Measurements from ENCODE around the gene CCDC12. TPM values are rescaled to one million over a fixed set of nuclear protein-coding genes. Genes with fewer than 3 reads are reported as not detected.

CCDC12 gene
- total and polyA plus RNA-seq, 2 experiments from 2014 or later = 17.4 to 43.8 TPM

DNA sequence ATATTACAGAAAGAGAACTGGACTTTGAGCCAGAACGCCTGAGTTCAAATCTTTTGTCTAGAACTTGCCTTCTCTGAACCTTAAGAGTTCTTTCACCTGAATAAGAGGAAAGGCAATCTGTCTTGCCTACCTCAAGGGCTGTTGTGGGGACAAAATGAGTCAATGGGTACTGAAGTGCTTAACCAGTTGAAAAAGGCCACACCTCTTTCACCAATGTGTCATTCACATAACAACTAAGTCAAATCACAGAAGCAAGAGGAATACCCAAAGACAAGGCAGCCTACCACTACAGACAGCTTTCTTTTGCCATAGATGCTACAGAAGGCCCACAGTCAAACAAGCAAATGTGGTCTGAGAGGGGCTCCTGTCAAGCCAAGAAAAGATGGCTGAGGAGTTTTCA is 42.7 kb upstream of the CCDC12 start:
- no peaks in the 10 kb centered on the region for H3K9me2 ChIP-seq (ENCODE audit: insufficient read depth)
- TF ChIP-seq EZH2phosphoT487 (IDR thresholded peaks at IDR 0.05; ENCODE audit: insufficient read depth, low read depth) (no peak), EZH2 (IDR thresholded peaks at IDR 0.05; ENCODE audit: insufficient read depth, poor library complexity, severe bottlenecking) (no peak)
- H3K4me1 ChIP-seq (ENCODE audit: insufficient read depth) = peaks cover 36% of the 10 kb centered on the region
- no peak overlapping the region for H3K27ac ChIP-seq
- DNase-seq = peak; percentile 34
- H3K79me2 ChIP-seq (ENCODE audit: insufficient read depth) = peaks cover 58% of the 10 kb centered on the region
- H4K20me1 ChIP-seq (ENCODE audit: insufficient read depth) = no peaks in the 10 kb centered on the region
- no peaks in the 10 kb centered on the region for H3K27me3 ChIP-seq (replicated peaks; ENCODE audit: insufficient read depth)
- no peak overlapping the region for H3K4me3 ChIP-seq
- H3K9me3 ChIP-seq (ENCODE audit: low read depth) = no peaks in the 10 kb centered on the region
- peaks cover 7% of the 10 kb centered on the region; the same call in 1 of the 2 replicates for H3K36me3 ChIP-seq (ENCODE audit: low read depth)
- no peak overlapping the region for H3K4me2 ChIP-seq (ENCODE audit: unreplicated experiment)
- no peak overlapping the region for H2AFZ ChIP-seq
- peaks cover 44% of the 10 kb centered on the region for H3F3A ChIP-seq (ENCODE audit: insufficient read depth)
- H3K9ac ChIP-seq = no peak overlapping the region
- in situ Hi-C loops (cut with MboI) = no loop called here
- 94 to 100% methylated on average over 1 of the region's 1 CpG for WGBS, 2 experiments (ENCODE audit: low coverage in 1 of 2, low lambda C conversion rate in 2 of 2, missing lambda C conversion rate in 2 of 2)

DNA sequence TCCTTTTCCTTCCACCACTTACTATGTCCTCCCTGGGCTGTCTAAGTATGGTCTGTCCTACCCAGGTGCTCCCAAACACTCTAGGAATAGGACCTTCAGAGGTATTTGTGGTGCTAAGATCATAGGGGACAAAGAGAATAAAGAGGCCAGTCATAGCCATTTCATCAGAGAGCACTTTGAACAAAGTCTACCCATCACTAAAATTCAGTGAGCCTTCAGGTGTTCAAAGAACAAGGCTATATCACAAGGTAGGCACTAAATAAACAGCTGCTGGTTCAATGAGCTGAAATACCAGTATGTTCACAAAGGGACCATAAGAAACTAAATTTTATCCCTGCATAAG is 41.7 kb upstream of the CCDC12 start:
- H3K9me3 ChIP-seq (ENCODE audit: low read depth) = no peaks in the 10 kb centered on the region
- peaks cover 48% of the 10 kb centered on the region for H3K79me2 ChIP-seq (ENCODE audit: insufficient read depth)
- no peaks in the 10 kb centered on the region for H4K20me1 ChIP-seq (ENCODE audit: insufficient read depth)
- no peak for DNase-seq
- H3K4me1 ChIP-seq (ENCODE audit: insufficient read depth) = peaks cover 36% of the 10 kb centered on the region
- H3K36me3 ChIP-seq (ENCODE audit: low read depth) = peaks cover 7% of the 10 kb centered on the region; the same call in 1 of the 2 replicates
- no peaks in the 10 kb centered on the region for H3K9me2 ChIP-seq (ENCODE audit: insufficient read depth)
- no peak overlapping the region for H2AFZ ChIP-seq
- in situ Hi-C loops (cut with MboI) = no loop called here
- no peak for TF ChIP-seq EZH2phosphoT487 (IDR thresholded peaks at IDR 0.05; ENCODE audit: insufficient read depth, low read depth)
- no peak for TF ChIP-seq EZH2 (IDR thresholded peaks at IDR 0.05; ENCODE audit: insufficient read depth, poor library complexity, severe bottlenecking)
- H3K4me3 ChIP-seq = no peak overlapping the region
- H3K4me2 ChIP-seq (ENCODE audit: unreplicated experiment) = no peak overlapping the region
- no peak overlapping the region for H3K9ac ChIP-seq
- no peak overlapping the region; the same call in 1 of the 2 replicates for H3K27ac ChIP-seq
- peaks cover 41% of the 10 kb centered on the region for H3F3A ChIP-seq (ENCODE audit: insufficient read depth)
- H3K27me3 ChIP-seq (replicated peaks; ENCODE audit: insufficient read depth) = no peaks in the 10 kb centered on the region

DNA sequence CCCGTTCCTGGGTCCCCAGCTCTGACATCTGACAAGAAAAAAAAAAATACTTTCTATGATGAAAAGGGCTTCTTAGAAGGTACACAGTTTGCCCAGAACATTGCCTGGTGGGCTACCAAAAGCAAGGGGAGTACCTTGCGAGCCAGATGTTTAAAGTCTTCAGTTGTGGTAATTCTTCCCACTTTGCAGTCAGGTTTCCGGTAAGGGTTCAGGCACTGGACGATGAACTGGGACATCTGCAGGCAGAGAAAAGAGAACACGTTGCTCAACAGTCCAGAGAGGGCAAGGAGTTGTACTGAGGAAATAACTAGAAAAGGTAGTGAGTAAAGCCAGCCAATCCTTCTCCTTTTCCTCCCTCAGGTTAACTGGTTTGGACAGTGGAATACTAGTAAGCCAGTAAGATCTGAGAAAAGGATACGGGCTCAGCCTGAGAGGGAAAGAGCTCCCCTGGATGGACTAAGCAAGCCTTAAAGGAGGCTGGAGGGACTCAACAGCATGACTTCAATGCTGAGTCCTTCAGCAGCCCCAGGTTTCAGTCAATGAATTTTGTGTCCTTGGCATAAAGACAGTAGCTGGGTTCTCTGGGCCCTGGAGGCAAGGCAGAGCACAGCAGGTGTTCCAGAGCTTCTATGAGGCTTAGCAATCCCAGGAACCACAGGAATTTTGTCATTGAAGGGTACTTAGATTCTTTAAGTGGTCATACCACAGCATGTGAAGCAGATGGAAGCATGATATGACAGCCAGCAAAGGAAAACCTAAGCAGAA is 41.1 kb upstream of the CCDC12 start:
- peaks cover 43% of the 10 kb centered on the region for H3K79me2 ChIP-seq (ENCODE audit: insufficient read depth)
- H3F3A ChIP-seq (ENCODE audit: insufficient read depth) = peaks cover 40% of the 10 kb centered on the region
- 86 to 91% methylated on average over 6 of the region's 6 CpGs for WGBS, 2 experiments (ENCODE audit: low coverage in 1 of 2, low lambda C conversion rate in 2 of 2, missing lambda C conversion rate in 2 of 2)
- H3K9ac ChIP-seq = peak overlapping the region; percentile 17; the same call in 1 of the 2 replicates
- peak overlapping the region; percentile 29 for H3K4me2 ChIP-seq (ENCODE audit: unreplicated experiment)
- H3K27me3 ChIP-seq (replicated peaks; ENCODE audit: insufficient read depth) = no peaks in the 10 kb centered on the region
- H3K36me3 ChIP-seq (ENCODE audit: low read depth) = peaks cover 7% of the 10 kb centered on the region; the same call in 1 of the 2 replicates
- H3K27ac ChIP-seq = peak overlapping the region; percentile 75
- in situ Hi-C loops (cut with MboI) = no loop called here
- H2AFZ ChIP-seq = no peak overlapping the region
- H3K9me2 ChIP-seq (ENCODE audit: insufficient read depth) = no peaks in the 10 kb centered on the region
- H4K20me1 ChIP-seq (ENCODE audit: insufficient read depth) = no peaks in the 10 kb centered on the region
- peaks cover 35% of the 10 kb centered on the region for H3K4me1 ChIP-seq (ENCODE audit: insufficient read depth)
- DNase-seq = peak; percentile 23
- TF ChIP-seq EZH2phosphoT487 (IDR thresholded peaks at IDR 0.05; ENCODE audit: insufficient read depth, low read depth) (no peak), EZH2 (IDR thresholded peaks at IDR 0.05; ENCODE audit: insufficient read depth, poor library complexity, severe bottlenecking) (no peak)
- H3K9me3 ChIP-seq (ENCODE audit: low read depth) = no peaks in the 10 kb centered on the region
- no peak overlapping the region for H3K4me3 ChIP-seq

DNA sequence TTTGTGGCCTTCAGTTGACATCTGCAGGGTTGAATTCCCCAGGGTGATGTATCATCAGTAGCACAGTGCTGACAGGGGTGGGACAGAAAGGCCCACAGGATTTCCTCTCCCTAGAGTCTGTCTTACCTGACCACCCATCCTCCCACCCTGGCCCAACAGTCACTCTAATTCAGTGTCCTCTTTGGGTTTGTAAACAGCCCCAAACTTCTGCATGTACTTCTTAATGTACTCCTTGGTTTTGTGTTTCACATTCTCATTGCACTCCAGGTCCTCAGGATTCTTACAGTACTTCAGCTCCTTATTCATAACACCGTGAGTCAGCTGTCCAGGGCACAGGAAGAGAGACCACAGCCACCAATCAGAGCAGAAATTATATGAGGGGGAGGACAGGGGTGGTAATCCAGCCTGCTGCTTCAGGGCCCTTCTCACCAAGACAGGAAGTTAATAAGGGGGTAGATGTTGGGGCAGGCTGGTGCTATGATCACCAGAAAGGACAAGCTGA is 40.4 kb upstream of the CCDC12 start:
- H3K79me2 ChIP-seq (ENCODE audit: insufficient read depth) = peaks cover 36% of the 10 kb centered on the region
- peak overlapping the region; percentile 75 for H3K27ac ChIP-seq
- WGBS, 2 experiments (ENCODE audit: low coverage in 1 of 2, low lambda C conversion rate in 2 of 2, missing lambda C conversion rate in 2 of 2) = 0% methylated on average over 1 of the region's 1 CpG
- DNase-seq = peak; percentile 90
- H3K9ac ChIP-seq = peak overlapping the region; percentile 17
- no peaks in the 10 kb centered on the region for H4K20me1 ChIP-seq (ENCODE audit: insufficient read depth)
- no peaks in the 10 kb centered on the region for H3K27me3 ChIP-seq (replicated peaks; ENCODE audit: insufficient read depth)
- H3K4me1 ChIP-seq (ENCODE audit: insufficient read depth) = peaks cover 28% of the 10 kb centered on the region
- H3K9me2 ChIP-seq (ENCODE audit: insufficient read depth) = no peaks in the 10 kb centered on the region
- H3K9me3 ChIP-seq (ENCODE audit: low read depth) = no peaks in the 10 kb centered on the region
- H3K36me3 ChIP-seq (ENCODE audit: low read depth) = peaks cover 7% of the 10 kb centered on the region; the same call in 1 of the 2 replicates
- 0 out of 2 replicates have a peak, but pooled peaks have one; percentile 26 for TF ChIP-seq EZH2phosphoT487 (IDR thresholded peaks at IDR 0.05; ENCODE audit: insufficient read depth, low read depth)
- no peak for TF ChIP-seq EZH2 (IDR thresholded peaks at IDR 0.05; ENCODE audit: insufficient read depth, poor library complexity, severe bottlenecking)
- H3F3A ChIP-seq (ENCODE audit: insufficient read depth) = peaks cover 37% of the 10 kb centered on the region
- peak overlapping the region; percentile 62 for H3K4me2 ChIP-seq (ENCODE audit: unreplicated experiment)
- H2AFZ ChIP-seq = no peak overlapping the region
- H3K4me3 ChIP-seq = no peak overlapping the region
- in situ Hi-C loops (cut with MboI) = no loop called here

All from GM23248 (cell line).